ENCODE data around the gene PMIS2.
A peak's percentile ranks its signal among the peaks of the same experiment; 100 is the strongest.

Gene PMIS2

GRCh38 chr19:35556846-35557538, 29.0 kb upstream of the PMIS2 start:
- DNase-seq = no peak

- DNase-seq = peak in 1 of 2 donors; percentile 15
These were observed 28.2 kb upstream of the PMIS2 start for GRCh38 chr19:35557539-35558399.

GRCh38 chr19:35558400-35559280, 27.3 kb upstream of the PMIS2 start:
- no peak for DNase-seq

GRCh38 chr19:35559281-35559659, 26.7 kb upstream of the PMIS2 start:
- DNase-seq = no peak

GRCh38 chr19:35559781-35560180, 26.2 kb upstream of the PMIS2 start:
- DNase-seq = no peak

GRCh38 chr19:35560271-35560670, 25.7 kb upstream of the PMIS2 start:
- DNase-seq = no peak

- DNase-seq = no peak
These were observed 25.3 kb upstream of the PMIS2 start for GRCh38 chr19:35560677-35561076.

GRCh38 chr19:35561436-35561835, 24.5 kb upstream of the PMIS2 start:
- DNase-seq = no peak

- DNase-seq = no peak
These were observed 23.6 kb upstream of the PMIS2 start for GRCh38 chr19:35562336-35562735.

- DNase-seq = no peak
These were observed 23.2 kb upstream of the PMIS2 start for GRCh38 chr19:35562776-35563175.

- no peak for DNase-seq
These were observed 22.7 kb upstream of the PMIS2 start, which contains the start of gene ATP4A for GRCh38 chr19:35563207-35563829. Gene ATP4A, minus strand, starts transcription at chr19:35563658. Its CDS starts 29 bp downstream, at chr19:35563629.

GRCh38 chr19:35565016-35565856, 20.7 kb upstream of the PMIS2 start:
- DNase-seq = no peak

- DNase-seq = no peak
These were observed 19.2 kb upstream of the PMIS2 start for GRCh38 chr19:35566738-35567137.

- DNase-seq = no peak
These were observed 16.6 kb upstream of the PMIS2 start for GRCh38 chr19:35569281-35569781.

GRCh38 chr19:35571406-35571965, 14.5 kb upstream of the PMIS2 start:
- no peak for DNase-seq

GRCh38 chr19:35577918-35578317, 8.1 kb upstream of the PMIS2 start:
- no peak for DNase-seq

- no peak for DNase-seq
These were observed 7.3 kb upstream of the PMIS2 start for GRCh38 chr19:35578707-35579106.

- DNase-seq = no peak
These were observed 3.2 kb upstream of the PMIS2 start for GRCh38 chr19:35582760-35583159.

GRCh38 chr19:35587321-35587720, 1.3 kb downstream of the PMIS2 start:
- DNase-seq = no peak

- DNase-seq = no peak
These were observed 4.9 kb downstream of the PMIS2 start for GRCh38 chr19:35590875-35591274.

GRCh38 chr19:35592226-35592625, 6.3 kb downstream of the PMIS2 start:
- DNase-seq = peak in 1 of 2 donors; percentile 3
